IMR-90 (cell line): Measurements from ENCODE around the gene C11orf58. TPM values are rescaled to one million over a fixed set of nuclear protein-coding genes. Genes with fewer than 3 reads are reported as not detected.

ENCODE experiments used
- ATAC-seq: fragments of 200-7000 bp; cut with Tn5 transposase; 2 replicates; pipeline ENCODE4 v1.9.1; 2020; ENCODE audit warnings: low read depth, mild to moderate bottlenecking, moderate library complexity
- BruUV-seq: library from RNA; stranded (reverse); fragments of 400-500 nt; replicated peaks from 2 replicates; lab custom pipeline; 2021; lab: Mats Ljungman, UMichigan
- CTCF ChIA-PET: fragments of 300-600 bp; formaldehyde crosslinking; extraction: SDS; loops from one replicate; lab custom pipeline; 2021; ENCODE audit warnings: antibody characterized with exemption; lab: Yijun Ruan, JAX
- POLR2A ChIA-PET: fragments of 300-600 bp; sonication (Branson Sonifier 250); formaldehyde crosslinking; loops from one replicate; lab custom pipeline; 2022; ENCODE audit warnings: antibody characterized with exemption; ENCODE audit not compliant: unreplicated experiment; lab: Charles Lee
- DNase-seq: peaks from one replicate; pipeline ENCODE4 v3.0.0; 2013
- H2AFZ ChIP-seq: replicated peaks from 2 replicates; pipeline ENCODE3; 2013; ENCODE audit warnings: low read length, mild to moderate bottlenecking; ENCODE audit not compliant: poor library complexity
- H2AK5ac ChIP-seq: 2 replicates; pipeline ENCODE4 v1.6.1; 2013; ENCODE audit warnings: low read depth, low read length, inconsistent platforms
- H2AK9ac ChIP-seq: replicated peaks from 2 replicates; pipeline ENCODE3; 2013; ENCODE audit warnings: mild to moderate bottlenecking, low read depth, low read length, moderate library complexity; ENCODE audit not compliant: poor library complexity
- H2BK120ac ChIP-seq: 2 replicates; pipeline ENCODE4 v1.6.1; 2013; ENCODE audit warnings: low read depth, low read length, inconsistent platforms
- H2BK15ac ChIP-seq: 3 replicates; pipeline ENCODE4 v1.6.1; 2013; ENCODE audit warnings: low read depth, low read length, inconsistent platforms
- H2BK20ac ChIP-seq: 2 replicates; pipeline ENCODE4 v1.6.1; 2013; ENCODE audit warnings: low read depth, mild to moderate bottlenecking, inconsistent platforms, low read length, moderate library complexity
- H2BK5ac ChIP-seq: 2 replicates; pipeline ENCODE4 v1.6.1; 2013; ENCODE audit warnings: mild to moderate bottlenecking, low read depth, low read length, inconsistent platforms; ENCODE audit not compliant: poor library complexity, severe bottlenecking
- H3K14ac ChIP-seq: replicated peaks from 2 replicates; pipeline ENCODE4 v1.6.1; 2013; ENCODE audit warnings: low read depth, low read length, inconsistent platforms
- H3K18ac ChIP-seq: 2 replicates; pipeline ENCODE4 v1.6.1; 2013; ENCODE audit warnings: low read depth, low read length, control low read depth
- H3K23ac ChIP-seq: 2 replicates; pipeline ENCODE4 v1.6.1; 2013; ENCODE audit warnings: low read depth, low read length, inconsistent platforms
- H3K27ac ChIP-seq: 2 replicates; pipeline ENCODE4 v1.5.1; 2013; ENCODE audit warnings: mild to moderate bottlenecking, control low read depth, low read length; ENCODE audit not compliant: insufficient read depth
- H3K27me3 ChIP-seq: 2 replicates; pipeline ENCODE4 v1.6.1; 2013; ENCODE audit warnings: low read length; ENCODE audit not compliant: control insufficient read depth, insufficient read depth
- H3K36me3 ChIP-seq: 2 replicates; pipeline ENCODE4 v1.6.1; 2013; ENCODE audit warnings: low read length, mixed read lengths; ENCODE audit not compliant: control insufficient read depth, insufficient read depth
- H3K4ac ChIP-seq: 2 replicates; pipeline ENCODE4 v1.6.1; 2013; ENCODE audit warnings: low read depth, low read length, inconsistent platforms
- H3K4me1 ChIP-seq: 2 replicates; pipeline ENCODE4 v1.6.1; 2013; ENCODE audit warnings: low read length, mixed read lengths; ENCODE audit not compliant: control insufficient read depth, insufficient read depth
- H3K4me2 ChIP-seq: 2 replicates; pipeline ENCODE4 v1.6.1; 2013; ENCODE audit warnings: low read depth, mild to moderate bottlenecking, control low read depth, low read length, moderate library complexity
- H3K4me3 ChIP-seq: 2 replicates; pipeline ENCODE4 v1.5.1; 2013; ENCODE audit warnings: low read depth, mild to moderate bottlenecking, control low read depth, low read length, moderate library complexity; ENCODE audit not compliant: insufficient read depth
- H3K56ac ChIP-seq: 2 replicates; pipeline ENCODE4 v1.6.1; 2013; ENCODE audit warnings: low read length, inconsistent platforms; ENCODE audit not compliant: insufficient read depth; ENCODE audit errors: extremely low read depth
- H3K79me1 ChIP-seq, 2 experiments: 2 replicates each; pipeline ENCODE4 v1.6.1; 2013; ENCODE audit warnings: low read length in 2 of 2, inconsistent platforms in 1 of 2, low read depth in 1 of 2
- H3K9ac ChIP-seq: 2 replicates; pipeline ENCODE4 v1.6.1; 2013; ENCODE audit warnings: low read depth, low read length, control low read depth
- H3K9me1 ChIP-seq: 2 replicates; pipeline ENCODE4 v1.6.1; 2013; ENCODE audit warnings: low read length, inconsistent platforms; ENCODE audit not compliant: insufficient read depth
- H3K9me3 ChIP-seq: 2 replicates; pipeline ENCODE4 v1.6.1; 2013; ENCODE audit warnings: low read length; ENCODE audit not compliant: control insufficient read depth, insufficient read depth
- H4K20me1 ChIP-seq: 2 replicates; pipeline ENCODE4 v1.6.1; 2013; ENCODE audit warnings: low read length, inconsistent platforms; ENCODE audit not compliant: insufficient read depth
- H4K5ac ChIP-seq: 2 replicates; pipeline ENCODE4 v1.6.1; 2013; ENCODE audit warnings: mild to moderate bottlenecking, low read depth, low read length, control low read depth
- H4K8ac ChIP-seq, 2 experiments: 2 replicates each; pipeline ENCODE4 v1.6.1; 2013; ENCODE audit warnings: low read depth in 2 of 2, low read length in 2 of 2, control low read depth in 1 of 2, inconsistent platforms in 1 of 2
- H4K91ac ChIP-seq: 2 replicates; pipeline ENCODE4 v1.6.1; 2013; ENCODE audit warnings: low read depth, low read length, inconsistent platforms; ENCODE audit not compliant: insufficient read depth
- BHLHE40 ChIP-seq: fragments of 150-350 bp; IDR thresholded peaks from 2 replicates; pipeline ENCODE4 v1.6.1; 2016; ENCODE audit warnings: mild to moderate bottlenecking, low read depth, low read length
- CEBPB ChIP-seq: IDR thresholded peaks from 2 replicates; pipeline ENCODE4 v1.6.1; 2012; ENCODE audit warnings: low read depth, low read length, improper control_type of control experiment
- CHD1 ChIP-seq: IDR thresholded peaks from 2 replicates; pipeline ENCODE4 v1.6.1; 2012; ENCODE audit warnings: low read depth, low read length, improper control_type of control experiment
- FOS ChIP-seq: fragments of 150-350 bp; IDR thresholded peaks from 2 replicates; pipeline ENCODE4 v1.6.1; 2016; ENCODE audit warnings: low read depth, low read length
- MAFK ChIP-seq: IDR thresholded peaks from 2 replicates; pipeline ENCODE4 v1.6.1; 2012; ENCODE audit warnings: low read depth, low read length, improper control_type of control experiment
- MAZ ChIP-seq: IDR thresholded peaks from 2 replicates; pipeline ENCODE4 v1.6.1; 2012; ENCODE audit warnings: low read depth, mild to moderate bottlenecking, low read length, improper control_type of control experiment, moderate library complexity, borderline replicate concordance
- NFE2L2 ChIP-seq: fragments of 150-350 bp; IDR thresholded peaks from 2 replicates; pipeline ENCODE4 v1.6.1; 2016; ENCODE audit warnings: low read depth, mild to moderate bottlenecking, low read length
- POLR2A ChIP-seq: IDR thresholded peaks from 2 replicates; pipeline ENCODE4 v1.6.1; 2012; ENCODE audit warnings: mild to moderate bottlenecking, low read depth, low read length
- RAD21 ChIP-seq: IDR thresholded peaks from 2 replicates; pipeline ENCODE4 v1.6.1; 2012; ENCODE audit warnings: low read length, improper control_type of control experiment
- RCOR1 ChIP-seq: IDR thresholded peaks from 2 replicates; pipeline ENCODE4 v1.6.1; 2012; ENCODE audit warnings: mild to moderate bottlenecking, low read length, improper control_type of control experiment; ENCODE audit not compliant: insufficient replicate concordance
- RFX5 ChIP-seq: IDR thresholded peaks from 2 replicates; pipeline ENCODE4 v1.8.0; 2012; ENCODE audit warnings: low read depth, mild to moderate bottlenecking, low read length, moderate library complexity
- SMC3 ChIP-seq: fragments of 150-350 bp; IDR thresholded peaks from 2 replicates; pipeline ENCODE4 v1.6.1; 2016; ENCODE audit warnings: low read depth, mild to moderate bottlenecking, antibody characterized with exemption, low read length, moderate library complexity
- WGBS, 2 experiments: methylation state at CpG; one replicate each; pipeline versions ENCODE4 v1.1.5 to v1.1.7; 2013; ENCODE audit warnings: missing lambda C conversion rate in 2 of 2; ENCODE audit not compliant: insufficient read length in 1 of 2; ENCODE audit errors: extremely low coverage in 2 of 2; 5-methylcytosine and 5-hydroxymethylcytosine counted together
- dilution Hi-C: fragments of 300-500 bp; cut with HindIII; formaldehyde crosslinking; loops from one replicate; pipeline ENCODE4 v1.14.3; 2018; ENCODE audit warnings: low sequenced_read_pairs; ENCODE audit not compliant: unreplicated experiment
- in situ Hi-C: fragments of 300-500 bp; cut with MboI; formaldehyde crosslinking; loops from 3 replicates; pipeline ENCODE4 v1.14.3; 2019; ENCODE audit warnings: low sequenced_read_pairs, inconsistent platforms, mixed read lengths
- intact Hi-C: fragments of 100-400 bp; cut with micrococcal nuclease; formaldehyde crosslinking; loops from 2 replicates; pipeline ENCODE4 v1.10.0; 2022
- polyA plus RNA-seq, 3 experiments: library from polyadenylated mRNA; depleted of rRNA; stranded (reverse); fragments of >200 nt; gene quantifications; 2 replicates each; pipeline ENCODE4 v1.2.3, GENCODE V29; 2012; ENCODE audit warnings: low replicate concordance in 1 of 3
- total RNA-seq: library from RNA; depleted of rRNA; stranded (reverse); fragments of >200 nt; gene quantifications from 2 replicates; pipeline ENCODE4 v1.2.3, GENCODE V29; 2012
- TF ChIP-seq, protein P1 (sequence below): fragments of 150-350 bp; IDR thresholded peaks from 2 replicates; pipeline ENCODE4 v1.6.1; 2016; ENCODE audit warnings: low read depth, mild to moderate bottlenecking, low read length, moderate library complexity, borderline replicate concordance
- TF ChIP-seq, protein P2 (sequence below): conservative IDR thresholded peaks from 2 replicates; pipeline ENCODE4 v1.5.1; 2012; ENCODE audit warnings: mild to moderate bottlenecking, low read depth, low read length, improper control_type of control experiment
- TF ChIP-seq, protein P3 (sequence below): fragments of 150-350 bp; IDR thresholded peaks from 2 replicates; pipeline ENCODE4 v1.6.1; 2017; ENCODE audit warnings: mild to moderate bottlenecking, antibody characterized with exemption, low read length, low read depth

Gene C11orf58
- total and polyA plus RNA-seq, 2 of the 4 experiments (the other 2 are of a cell fraction) = 53.8 to 67.8 TPM

DNA sequence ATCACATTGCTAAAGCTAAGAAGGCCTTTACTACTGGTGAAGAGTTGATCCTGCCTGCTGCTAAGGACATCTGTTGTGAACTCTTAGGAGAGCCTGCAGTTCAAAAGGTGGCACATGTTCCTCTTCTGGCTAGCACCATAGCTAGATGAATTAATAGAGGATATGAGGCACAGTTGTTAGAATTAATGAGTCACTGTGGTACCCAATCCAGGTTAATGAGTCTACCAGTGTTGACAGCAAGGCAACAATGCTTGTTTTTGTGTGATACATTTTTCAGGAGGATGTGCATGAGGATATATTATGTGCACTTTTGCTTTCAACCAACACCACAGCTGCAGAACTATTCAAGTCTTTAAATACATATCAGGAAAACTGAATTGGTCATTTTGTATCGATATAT lies 12.0 kb downstream of the C11orf58 start:
- intact Hi-C loops (no loop called here), dilution Hi-C loops (no loop called here), in situ Hi-C loops (no loop called here)
- Histone ChIP-seq H3K4me2 (no peak overlapping the region), H3K4me1 (no peaks in the 10 kb centered on the region), H3K27ac (no peak overlapping the region), H3K79me1 (peaks cover 24 to 29% of the 10 kb centered on the region in 2 experiments), H2BK15ac (no peak overlapping the region), H3K9me1 (no peaks in the 10 kb centered on the region), H4K91ac (no peak overlapping the region), H3K56ac (no peak overlapping the region), H3K4ac (no peak overlapping the region), H4K5ac (no peak overlapping the region), H3K27me3 (no peaks in the 10 kb centered on the region), H4K8ac (no peak overlapping the region), H3K9ac (no peak overlapping the region), H2AK9ac (no peak overlapping the region), H3K36me3 (peaks cover 56% of the 10 kb centered on the region), H2AK5ac (no peak overlapping the region), H2BK20ac (no peak overlapping the region), H3K23ac (no peak overlapping the region), H3K18ac (no peak overlapping the region), H3K4me3 (no peak overlapping the region), H4K20me1 (peaks cover 4% of the 10 kb centered on the region; the same call in 1 of the 2 replicates), H2AFZ (no peak overlapping the region), H2BK5ac (no peak overlapping the region), H3K14ac (no peak overlapping the region), H2BK120ac (no peak overlapping the region), H3K9me3 (no peaks in the 10 kb centered on the region)
- ChIA-PET CTCF (no interaction called here), POLR2A (no interaction called here)
- ATAC-seq (no peak), DNase-seq (no peak)
- no CpG with 5 or more reads among the region's 1 CpG for WGBS, 2 experiments
- no TSS peak for BruUV-seq
- TF ChIP-seq SMC3 (no peak), RAD21 (no peak), NFE2L2 (no peak), POLR2A (no peak), MAFK (no peak), CHD1 (no peak), CEBPB (no peak), FOS (no peak), MAZ (no peak), BHLHE40 (no peak), RCOR1 (no peak), RFX5 (no peak)
- TF ChIP-seq, protein P1, sequence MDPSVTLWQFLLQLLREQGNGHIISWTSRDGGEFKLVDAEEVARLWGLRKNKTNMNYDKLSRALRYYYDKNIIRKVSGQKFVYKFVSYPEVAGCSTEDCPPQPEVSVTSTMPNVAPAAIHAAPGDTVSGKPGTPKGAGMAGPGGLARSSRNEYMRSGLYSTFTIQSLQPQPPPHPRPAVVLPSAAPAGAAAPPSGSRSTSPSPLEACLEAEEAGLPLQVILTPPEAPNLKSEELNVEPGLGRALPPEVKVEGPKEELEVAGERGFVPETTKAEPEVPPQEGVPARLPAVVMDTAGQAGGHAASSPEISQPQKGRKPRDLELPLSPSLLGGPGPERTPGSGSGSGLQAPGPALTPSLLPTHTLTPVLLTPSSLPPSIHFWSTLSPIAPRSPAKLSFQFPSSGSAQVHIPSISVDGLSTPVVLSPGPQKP = no peak
- TF ChIP-seq, protein P2, sequence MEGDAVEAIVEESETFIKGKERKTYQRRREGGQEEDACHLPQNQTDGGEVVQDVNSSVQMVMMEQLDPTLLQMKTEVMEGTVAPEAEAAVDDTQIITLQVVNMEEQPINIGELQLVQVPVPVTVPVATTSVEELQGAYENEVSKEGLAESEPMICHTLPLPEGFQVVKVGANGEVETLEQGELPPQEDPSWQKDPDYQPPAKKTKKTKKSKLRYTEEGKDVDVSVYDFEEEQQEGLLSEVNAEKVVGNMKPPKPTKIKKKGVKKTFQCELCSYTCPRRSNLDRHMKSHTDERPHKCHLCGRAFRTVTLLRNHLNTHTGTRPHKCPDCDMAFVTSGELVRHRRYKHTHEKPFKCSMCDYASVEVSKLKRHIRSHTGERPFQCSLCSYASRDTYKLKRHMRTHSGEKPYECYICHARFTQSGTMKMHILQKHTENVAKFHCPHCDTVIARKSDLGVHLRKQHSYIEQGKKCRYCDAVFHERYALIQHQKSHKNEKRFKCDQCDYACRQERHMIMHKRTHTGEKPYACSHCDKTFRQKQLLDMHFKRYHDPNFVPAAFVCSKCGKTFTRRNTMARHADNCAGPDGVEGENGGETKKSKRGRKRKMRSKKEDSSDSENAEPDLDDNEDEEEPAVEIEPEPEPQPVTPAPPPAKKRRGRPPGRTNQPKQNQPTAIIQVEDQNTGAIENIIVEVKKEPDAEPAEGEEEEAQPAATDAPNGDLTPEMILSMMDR = no peak
- TF ChIP-seq, protein P3, sequence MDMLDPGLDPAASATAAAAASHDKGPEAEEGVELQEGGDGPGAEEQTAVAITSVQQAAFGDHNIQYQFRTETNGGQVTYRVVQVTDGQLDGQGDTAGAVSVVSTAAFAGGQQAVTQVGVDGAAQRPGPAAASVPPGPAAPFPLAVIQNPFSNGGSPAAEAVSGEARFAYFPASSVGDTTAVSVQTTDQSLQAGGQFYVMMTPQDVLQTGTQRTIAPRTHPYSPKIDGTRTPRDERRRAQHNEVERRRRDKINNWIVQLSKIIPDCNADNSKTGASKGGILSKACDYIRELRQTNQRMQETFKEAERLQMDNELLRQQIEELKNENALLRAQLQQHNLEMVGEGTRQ = no peak
